ENCODE data around the gene HMGCS1.

DNA sequence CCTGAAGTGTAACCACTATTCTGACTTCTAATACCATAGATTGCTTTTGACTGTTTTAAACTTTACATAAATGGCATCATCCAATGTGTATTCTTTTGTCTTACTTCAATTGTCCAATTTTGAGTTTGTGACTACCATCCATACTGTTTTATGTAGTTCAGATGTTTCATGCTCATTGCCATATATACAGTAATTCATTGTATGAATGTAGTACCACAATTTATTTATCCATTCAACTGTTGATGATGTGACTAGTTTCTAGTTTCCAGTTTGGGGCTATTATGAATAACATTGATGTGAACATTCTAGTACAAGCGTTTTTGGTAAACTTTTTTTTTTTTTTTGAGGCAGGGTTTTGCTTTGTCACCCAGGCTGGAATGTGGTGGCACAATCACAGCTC lies 55.1 kb downstream of the HMGCS1 start:
- TF ChIP-seq CTCF (IDR thresholded peaks at IDR 0.05 in 4 of 5, conservative IDR thresholded peaks at IDR 0.05 in 1 of 5) (no peak), POLR2A (IDR thresholded peaks at IDR 0.05) (no peak)

All from gastrocnemius medialis (tissue), 4 donors.